GM12801 (cell line): Measurements from ENCODE around the gene RNF213.

Source experiments
- TF ChIP-seq, protein P1 (sequence below): IDR thresholded peaks from one replicate; pipeline ENCODE4 v1.5.1; 2011; ENCODE audit warnings: control low read depth; ENCODE audit not compliant: insufficient read length; ENCODE audit errors: extremely low read depth

The RNF213 gene

DNA sequence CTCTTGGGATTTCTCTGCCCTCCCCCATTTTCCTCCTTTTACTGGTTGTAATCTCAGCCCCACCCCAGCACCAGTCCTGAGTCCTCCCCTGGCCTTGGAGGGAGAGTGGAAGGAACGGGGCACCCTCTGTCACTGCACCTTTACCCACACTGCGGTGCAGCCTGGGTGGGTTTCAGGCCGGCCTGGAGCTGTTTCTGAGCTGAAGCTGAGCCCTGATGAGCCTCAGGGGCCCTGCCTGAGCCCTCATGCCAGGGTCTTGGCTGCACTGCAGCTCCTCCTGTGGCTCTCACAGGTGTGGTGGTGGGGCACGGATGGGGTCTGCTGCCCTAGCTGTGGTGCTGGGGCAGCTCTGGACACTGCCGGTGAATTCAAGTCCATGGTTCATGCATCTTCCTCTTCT is 34.5 kb downstream of the RNF213 start:
- TF ChIP-seq, protein P1, sequence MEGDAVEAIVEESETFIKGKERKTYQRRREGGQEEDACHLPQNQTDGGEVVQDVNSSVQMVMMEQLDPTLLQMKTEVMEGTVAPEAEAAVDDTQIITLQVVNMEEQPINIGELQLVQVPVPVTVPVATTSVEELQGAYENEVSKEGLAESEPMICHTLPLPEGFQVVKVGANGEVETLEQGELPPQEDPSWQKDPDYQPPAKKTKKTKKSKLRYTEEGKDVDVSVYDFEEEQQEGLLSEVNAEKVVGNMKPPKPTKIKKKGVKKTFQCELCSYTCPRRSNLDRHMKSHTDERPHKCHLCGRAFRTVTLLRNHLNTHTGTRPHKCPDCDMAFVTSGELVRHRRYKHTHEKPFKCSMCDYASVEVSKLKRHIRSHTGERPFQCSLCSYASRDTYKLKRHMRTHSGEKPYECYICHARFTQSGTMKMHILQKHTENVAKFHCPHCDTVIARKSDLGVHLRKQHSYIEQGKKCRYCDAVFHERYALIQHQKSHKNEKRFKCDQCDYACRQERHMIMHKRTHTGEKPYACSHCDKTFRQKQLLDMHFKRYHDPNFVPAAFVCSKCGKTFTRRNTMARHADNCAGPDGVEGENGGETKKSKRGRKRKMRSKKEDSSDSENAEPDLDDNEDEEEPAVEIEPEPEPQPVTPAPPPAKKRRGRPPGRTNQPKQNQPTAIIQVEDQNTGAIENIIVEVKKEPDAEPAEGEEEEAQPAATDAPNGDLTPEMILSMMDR = no peak

DNA sequence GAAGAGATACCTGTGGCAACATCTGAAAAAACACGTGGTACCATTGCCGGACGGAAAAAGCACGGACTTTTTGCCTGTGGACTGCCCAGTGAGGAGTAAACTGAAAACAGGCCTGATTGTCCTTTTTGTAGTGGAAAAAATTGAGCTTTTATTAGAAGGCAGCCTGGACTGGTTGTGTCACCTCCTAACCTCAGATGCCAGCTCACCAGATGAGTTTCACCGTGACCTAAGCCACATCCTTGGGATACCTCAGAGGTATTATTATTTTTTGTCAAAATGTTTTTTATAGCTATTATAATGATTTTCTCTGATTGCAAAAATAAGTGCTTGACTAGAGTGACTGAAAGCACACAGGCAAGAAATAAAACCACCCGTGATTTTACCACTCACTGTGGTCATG is 34.9 kb downstream of the RNF213 start:
- TF ChIP-seq, protein P1 = no peak

DNA sequence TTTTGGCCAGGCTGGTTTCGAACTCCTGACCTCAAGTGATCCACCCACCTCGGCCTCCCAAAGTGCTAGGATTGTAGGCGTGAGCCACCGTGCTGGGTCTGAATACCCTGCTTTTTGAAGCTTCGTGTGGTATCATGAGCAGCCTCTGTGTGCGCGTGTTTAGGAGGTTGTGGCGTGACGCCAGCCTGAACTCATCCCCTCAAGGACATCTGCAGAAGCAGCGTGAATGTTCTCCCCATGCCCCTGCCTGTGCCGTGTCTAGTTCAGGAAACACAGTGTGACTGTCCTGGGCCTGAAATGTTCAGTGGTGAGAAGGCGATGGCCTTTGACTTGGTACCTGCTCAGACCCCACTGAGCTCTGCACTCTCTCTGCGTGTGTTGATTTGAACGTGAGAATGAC is 35.6 kb downstream of the RNF213 start:
- TF ChIP-seq, protein P1 = no peak

DNA sequence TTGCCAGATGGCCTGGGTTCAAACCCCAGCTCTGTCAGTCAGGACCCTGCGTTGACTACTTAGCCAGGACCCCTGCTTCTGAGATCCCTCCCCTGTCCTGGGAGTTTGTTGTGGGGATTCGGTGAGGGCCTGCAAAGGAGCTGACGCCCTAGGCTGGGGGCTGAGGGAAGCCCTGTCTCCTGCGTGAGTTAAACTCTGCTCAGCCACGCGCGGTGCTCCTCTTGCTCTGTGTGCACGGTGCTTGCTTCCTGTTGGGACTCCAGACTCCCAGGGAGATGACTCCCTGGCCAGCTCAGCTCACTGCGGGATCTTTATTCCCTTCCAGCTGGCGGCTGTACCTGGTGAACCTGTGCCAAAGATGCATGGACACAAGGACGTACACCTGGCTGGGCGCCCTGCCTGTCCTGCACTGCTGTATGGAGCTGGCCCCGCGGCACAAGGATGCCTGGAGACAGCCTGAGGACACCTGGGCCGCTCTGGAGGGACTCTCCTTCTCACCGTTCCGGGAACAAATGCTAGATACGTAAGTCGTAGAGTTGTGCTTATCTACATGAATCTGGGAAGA is 37.4 kb downstream of the RNF213 start:
- TF ChIP-seq, protein P1 = no peak

- TF ChIP-seq, protein P1 = no peak
These were observed 43.2 kb downstream of the RNF213 start for GRCh38 chr17:80303824-80304223.

GRCh38 chr17:80307994-80308691 is 47.5 kb downstream of the RNF213 start:
- TF ChIP-seq, protein P1 = no peak

DNA sequence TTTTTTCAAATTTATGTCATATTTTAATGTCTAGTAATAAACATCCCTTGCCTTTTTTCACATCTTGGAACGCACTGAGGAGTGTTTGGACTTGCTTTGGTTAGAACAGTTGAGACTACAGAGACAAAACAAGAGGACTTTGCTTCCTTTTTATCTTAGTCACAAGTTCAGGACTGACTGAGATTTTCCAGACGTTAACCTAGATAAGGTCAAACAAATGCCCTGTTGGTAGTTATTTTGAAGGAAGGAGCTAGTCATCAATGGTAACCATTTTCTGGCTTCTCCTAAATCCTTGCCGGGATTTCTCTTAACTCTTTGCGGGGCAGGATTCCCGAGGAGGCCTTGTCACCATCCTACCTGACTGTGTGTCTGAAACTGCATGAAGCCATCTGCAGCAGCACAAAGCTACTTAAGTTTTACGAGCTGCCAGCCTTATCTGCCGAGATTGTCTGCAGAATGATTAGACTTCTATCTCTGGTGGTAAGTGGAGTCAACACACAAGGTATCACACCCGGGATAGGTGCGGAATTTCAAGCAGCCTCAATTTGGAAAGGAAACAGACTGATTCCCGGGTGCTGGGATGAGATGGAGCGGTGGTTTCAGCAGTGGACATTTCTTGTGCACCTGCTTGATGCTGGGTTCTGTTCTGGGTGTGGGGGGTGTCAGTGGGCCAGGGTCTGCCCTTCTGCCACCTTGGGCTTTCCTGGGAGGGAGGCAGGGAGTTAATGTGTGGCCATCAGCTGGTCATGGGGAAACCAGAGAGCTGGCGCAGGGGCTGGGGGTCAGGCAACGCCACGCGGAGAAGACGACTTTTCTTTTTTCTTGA is 48.3 kb downstream of the RNF213 start:
- TF ChIP-seq, protein P1 = no peak
